TTC549 (cell line): ENCODE results near the gene NRF1.

Experiments used
- FAIRE-seq: peaks from 2 replicates; lab custom pipeline; 2012; peaks lifted over from hg19 to GRCh38; lab: Jason Lieb, UNC

The NRF1 gene

DNA sequence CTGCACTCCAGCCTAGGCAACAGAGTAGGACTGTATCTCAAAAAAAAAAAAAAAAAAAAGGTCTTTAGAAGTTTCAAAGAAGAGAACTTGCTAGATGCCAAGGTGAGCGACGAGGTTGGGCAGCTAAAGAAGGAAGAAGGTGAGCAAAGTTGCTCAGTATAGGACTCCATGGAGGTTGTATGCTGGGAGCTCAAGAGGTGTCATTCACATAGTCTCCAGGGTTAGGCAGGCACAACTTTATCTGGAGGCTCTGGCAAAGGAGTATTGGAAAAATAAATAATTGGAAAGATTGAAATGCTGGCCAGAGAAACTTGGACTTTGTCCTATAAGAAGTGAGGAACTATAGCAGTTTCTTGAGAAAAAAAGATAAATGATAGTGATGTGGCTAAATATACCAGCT is 74.5 kb downstream of the NRF1 start:
- no peak for FAIRE-seq

DNA sequence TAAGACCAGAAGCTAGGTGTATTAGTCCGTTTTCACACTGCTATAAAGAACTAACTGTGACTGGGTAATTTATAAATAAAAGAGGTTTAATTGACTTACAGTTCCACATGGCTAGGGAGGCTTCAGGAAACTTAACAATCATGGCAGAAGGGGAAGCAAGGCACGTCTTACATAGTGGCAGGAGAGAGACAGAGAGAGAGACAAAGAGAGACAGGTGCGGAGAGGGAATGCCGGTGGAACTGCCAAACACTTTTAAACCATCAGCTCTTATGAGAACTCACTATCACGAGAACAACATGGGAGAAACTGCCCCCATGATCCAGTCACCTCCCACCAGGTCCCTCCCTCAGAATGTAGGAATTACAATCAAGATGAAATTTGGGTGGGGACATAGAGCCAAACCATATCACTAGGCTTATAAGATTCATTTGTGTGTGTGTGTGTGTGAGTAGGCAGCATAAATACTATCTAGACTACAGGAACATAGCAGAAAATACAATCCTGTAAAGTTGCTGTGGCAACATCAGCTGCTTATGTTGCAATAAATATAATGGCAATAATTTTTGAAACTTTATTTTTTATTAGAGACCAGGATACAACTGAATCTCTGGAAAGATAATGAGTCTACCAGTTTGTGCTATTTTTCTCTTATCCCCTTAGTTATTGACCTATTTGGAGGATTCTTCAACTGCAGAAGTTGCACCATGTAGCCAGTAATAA is 77.1 kb downstream of the NRF1 start:
- no peak for FAIRE-seq

- no peak for FAIRE-seq
Measured at GRCh38 chr7:129689995-129690581, 78.6 kb downstream of the NRF1 start.

GRCh38 chr7:129690701-129691100 is 79.2 kb downstream of the NRF1 start:
- no peak for FAIRE-seq

- FAIRE-seq = no peak
Measured at GRCh38 chr7:129698516-129699418, 87.2 kb downstream of the NRF1 start.

- no peak for FAIRE-seq
Measured at GRCh38 chr7:129702316-129702715, 90.8 kb downstream of the NRF1 start.

DNA sequence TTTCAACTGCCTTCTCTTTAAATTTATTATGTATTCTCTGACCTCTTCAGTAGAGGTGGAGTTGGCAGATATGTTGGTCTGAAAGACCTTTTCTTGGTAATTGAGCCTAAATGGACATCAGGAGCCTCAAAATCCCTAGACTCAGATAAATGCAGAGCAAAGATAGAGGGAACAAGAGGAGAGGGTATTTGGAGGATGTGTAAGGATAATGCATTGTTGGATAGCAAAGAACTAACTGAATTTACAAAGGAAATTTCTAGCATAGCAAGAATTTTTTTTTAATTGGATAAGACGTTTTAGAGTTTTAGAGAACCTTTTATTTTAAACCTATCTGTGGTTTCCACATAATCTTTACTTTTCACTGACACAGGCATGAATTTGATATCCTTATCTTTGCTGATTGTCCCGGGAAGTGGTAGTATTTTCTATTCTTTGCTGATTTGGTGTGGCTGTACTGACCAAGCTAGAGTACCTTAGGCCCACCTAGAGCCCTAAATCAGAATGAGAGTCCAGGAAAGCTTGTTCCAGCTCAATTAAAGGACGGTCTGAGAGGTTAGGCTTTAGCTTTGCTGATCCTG is 91.3 kb downstream of the NRF1 start:
- FAIRE-seq = no peak

DNA sequence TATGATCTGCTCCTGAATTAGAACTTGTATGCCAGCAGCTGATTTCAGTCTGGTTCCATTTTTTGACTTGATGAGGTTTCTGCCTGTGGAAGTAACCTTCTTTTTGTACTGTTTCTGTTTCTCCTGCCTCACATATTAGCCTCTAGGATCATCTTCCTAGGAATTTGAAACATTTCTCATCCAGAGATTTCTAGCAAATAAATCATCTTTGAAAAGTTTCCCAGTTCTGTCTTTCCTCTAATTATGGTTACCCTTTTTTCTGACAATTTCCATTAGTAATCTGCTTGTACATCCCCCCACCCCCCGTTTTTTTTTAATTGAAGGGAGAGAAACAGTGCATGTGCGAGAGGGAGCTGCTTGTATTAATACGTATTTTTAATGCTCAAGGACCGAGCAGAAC is 92.2 kb downstream of the NRF1 start:
- no peak for FAIRE-seq

DNA sequence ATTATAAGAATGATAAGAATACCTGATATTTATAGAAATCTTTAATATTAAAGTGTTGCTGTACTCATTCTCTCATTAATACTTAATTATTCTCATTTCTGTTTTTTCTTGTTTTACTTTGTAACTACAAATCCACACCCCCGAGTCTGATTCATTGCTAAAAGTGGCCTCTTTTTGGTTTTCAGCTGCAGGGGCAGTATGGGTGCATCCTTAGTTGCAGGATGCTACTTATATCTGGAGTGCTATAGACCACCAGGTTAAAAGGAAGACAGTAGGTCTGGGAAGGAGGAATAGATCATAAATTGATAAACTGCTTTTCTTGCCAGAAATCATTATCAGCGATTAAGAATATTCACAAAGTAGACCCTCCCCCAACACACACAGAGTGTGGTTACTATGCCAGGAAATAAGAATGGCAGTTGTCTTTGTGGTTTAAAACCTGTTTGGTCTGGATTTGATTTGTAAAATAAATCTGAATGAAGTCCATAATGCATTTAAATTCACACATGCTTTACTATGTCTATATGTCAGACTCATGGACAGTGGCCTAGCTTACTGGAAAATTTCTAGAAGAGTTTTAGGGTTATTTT is 96.5 kb downstream of the NRF1 start:
- FAIRE-seq = no peak

GRCh38 chr7:129713544-129713943 is 102.0 kb downstream of the NRF1 start:
- no peak for FAIRE-seq

- no peak for FAIRE-seq
Measured at GRCh38 chr7:129714514-129715063, 103.1 kb downstream of the NRF1 start.

GRCh38 chr7:129719980-129720732 is 108.6 kb downstream of the NRF1 start:
- no peak for FAIRE-seq

DNA sequence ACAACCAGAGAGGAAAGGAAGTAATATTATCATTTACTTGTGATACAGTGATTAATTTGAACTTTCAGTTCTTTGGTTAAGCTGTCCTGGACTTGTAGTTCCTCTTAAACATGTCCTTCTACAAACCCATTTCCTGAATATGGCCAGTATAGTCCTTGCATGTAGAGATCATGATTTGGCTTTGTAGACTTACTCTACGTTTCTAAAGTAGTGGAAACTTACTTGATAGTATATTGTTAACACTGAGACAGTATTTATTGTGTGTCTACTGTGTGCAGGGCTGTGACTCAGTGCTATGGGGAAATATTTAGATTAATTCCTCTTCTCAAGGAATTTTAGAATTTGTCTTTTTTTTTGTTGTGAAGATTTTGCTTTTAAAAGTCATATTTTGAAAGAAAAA is 109.5 kb downstream of the NRF1 start:
- no peak for FAIRE-seq

GRCh38 chr7:129723679-129724078 is 112.2 kb downstream of the NRF1 start:
- FAIRE-seq = no peak

GRCh38 chr7:129724796-129725195 is 113.3 kb downstream of the NRF1 start:
- FAIRE-seq = no peak

DNA sequence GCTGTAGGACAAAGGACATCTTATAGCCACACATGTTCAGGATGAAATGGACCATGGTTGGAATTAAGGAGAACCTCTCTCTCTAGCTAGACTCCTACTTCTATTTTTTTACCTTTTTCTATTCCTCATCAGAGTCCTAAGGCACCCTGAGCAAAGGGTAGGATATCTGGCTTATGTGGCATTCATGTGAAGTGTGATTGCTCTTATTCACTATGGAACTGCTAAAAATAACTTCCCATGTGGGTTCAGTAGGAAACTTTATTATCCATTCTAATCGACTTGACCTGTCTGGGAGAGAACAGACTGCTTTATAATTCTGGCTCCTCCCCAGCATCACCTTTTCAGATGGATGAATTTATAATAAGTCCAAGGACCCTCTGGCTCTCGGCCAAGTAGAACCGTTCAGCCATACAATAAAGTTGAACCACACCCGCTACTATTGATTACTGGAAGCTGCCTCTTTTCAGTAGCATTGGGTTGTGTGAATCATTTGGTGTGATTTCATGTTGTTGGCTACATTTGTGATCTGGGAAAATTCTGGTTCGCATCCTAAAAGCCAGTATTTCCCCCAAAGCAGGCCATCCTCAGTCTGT is 117.5 kb downstream of the NRF1 start:
- FAIRE-seq = no peak

- FAIRE-seq = no peak
Measured at GRCh38 chr7:129729511-129729910, 118.0 kb downstream of the NRF1 start.

DNA sequence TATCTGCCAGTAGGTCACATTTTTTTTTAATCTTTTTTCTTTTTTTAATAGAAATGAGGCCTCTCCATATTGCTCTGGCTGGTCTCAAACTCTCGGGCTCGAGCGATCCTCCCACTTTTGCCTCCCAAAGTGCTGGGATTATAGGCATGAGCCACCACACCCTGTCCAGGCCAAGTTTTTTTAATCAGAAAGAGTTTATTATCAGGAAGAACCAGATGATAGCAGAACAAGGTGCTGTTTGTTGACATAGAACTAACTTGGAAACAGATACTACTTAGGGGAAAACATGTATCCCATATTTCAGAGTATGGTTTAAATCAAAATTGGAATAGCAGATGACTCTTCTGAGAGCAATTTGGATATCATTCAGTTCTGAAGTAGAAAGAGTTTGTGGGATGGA is 118.6 kb downstream of the NRF1 start:
- FAIRE-seq = no peak

DNA sequence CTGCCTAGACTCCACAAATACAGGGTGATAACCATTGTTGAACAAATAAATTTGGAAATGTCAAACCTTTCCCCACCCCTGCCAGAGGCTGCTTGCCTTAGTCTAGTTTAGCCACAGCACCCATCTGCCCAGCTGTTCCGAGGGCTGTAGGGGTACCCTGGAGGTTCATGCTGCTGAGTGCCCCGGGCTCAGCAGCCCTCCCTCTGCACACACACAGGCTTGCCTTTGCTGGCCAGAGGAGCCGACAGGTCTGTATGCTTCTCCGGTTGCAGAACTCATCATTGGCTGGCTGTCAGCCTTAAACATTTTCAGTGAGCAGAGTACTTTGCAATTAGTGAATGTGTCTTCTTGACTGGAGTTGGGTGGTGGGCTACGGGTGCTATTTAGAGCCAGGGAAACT is 122.9 kb downstream of the NRF1 start:
- FAIRE-seq = no peak

DNA sequence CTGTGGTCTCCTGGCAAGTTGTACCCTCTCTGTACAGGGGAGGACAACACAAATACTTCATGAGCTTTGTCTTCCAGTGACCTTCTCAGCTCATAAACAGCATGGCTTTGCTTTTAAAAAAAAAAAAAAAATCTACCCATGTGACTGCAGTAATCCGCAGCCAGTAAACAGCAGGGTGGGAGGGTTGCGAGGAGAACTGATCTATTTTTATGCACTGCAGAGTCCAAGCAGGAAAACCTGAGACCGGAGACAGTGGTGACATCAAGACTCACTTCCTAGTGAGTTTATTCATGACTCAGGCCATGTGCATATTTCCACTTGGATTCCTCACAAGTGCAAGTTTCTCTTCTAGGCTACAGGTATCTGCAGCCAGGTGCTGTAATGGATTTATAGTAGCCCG is 127.9 kb downstream of the NRF1 start:
- FAIRE-seq = no peak
